GM18858 (cell line): ENCODE data around the gene DRC1.

Source experiments
- ATAC-seq: cut with Tn5 transposase; IDR thresholded peaks from one replicate; pipeline ENCODE4 v1.9.1; 2021; ENCODE audit not compliant: unreplicated experiment

DRC1 gene

GRCh38 chr2:26442707-26443106 is 41.0 kb downstream of the DRC1 start:
- no peak for ATAC-seq

DNA sequence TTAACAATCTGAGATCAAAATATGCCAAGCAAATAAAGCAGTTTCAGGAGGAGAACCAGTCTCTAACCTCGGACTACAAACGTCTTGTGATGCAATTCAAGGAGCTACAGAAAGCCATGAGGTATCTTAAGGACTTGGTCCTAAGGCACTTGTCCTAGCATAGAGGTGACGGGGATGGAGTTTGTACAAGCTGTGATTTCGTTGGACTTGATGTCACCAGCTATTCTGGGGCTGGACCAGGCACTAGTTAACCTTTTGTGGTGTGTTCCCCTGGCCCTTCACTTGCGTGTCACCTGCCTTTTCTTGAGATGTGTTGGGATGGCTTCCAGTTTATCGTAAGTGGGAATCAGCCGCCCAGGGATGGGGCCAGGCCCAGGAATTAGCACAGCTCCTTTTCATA is 42.5 kb downstream of the DRC1 start:
- ATAC-seq: no peak

DNA sequence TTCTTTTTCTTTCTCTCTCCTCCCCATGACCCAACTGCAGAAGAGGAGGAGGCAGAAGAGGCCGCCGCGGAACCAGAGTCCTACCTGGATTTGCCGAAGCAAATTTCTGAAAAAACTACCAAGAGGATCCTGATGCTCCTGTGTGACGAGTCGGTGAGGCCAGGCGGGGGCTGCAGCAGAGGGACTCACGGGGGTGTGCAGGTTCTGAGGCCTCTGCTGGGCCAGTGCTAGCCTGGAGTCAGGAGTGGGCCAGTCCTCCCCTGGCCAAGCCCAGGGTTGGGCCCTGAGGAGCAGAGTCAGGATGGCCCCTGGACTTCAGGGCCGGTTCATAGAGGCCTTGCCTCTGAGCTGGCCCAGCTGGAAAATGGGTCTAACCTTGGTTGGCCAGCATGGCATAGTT is 46.9 kb downstream of the DRC1 start:
- ATAC-seq: no peak

- ATAC-seq: no peak
Observed at GRCh38 chr2:26449278-26450030, 47.7 kb downstream of the DRC1 start.

DNA sequence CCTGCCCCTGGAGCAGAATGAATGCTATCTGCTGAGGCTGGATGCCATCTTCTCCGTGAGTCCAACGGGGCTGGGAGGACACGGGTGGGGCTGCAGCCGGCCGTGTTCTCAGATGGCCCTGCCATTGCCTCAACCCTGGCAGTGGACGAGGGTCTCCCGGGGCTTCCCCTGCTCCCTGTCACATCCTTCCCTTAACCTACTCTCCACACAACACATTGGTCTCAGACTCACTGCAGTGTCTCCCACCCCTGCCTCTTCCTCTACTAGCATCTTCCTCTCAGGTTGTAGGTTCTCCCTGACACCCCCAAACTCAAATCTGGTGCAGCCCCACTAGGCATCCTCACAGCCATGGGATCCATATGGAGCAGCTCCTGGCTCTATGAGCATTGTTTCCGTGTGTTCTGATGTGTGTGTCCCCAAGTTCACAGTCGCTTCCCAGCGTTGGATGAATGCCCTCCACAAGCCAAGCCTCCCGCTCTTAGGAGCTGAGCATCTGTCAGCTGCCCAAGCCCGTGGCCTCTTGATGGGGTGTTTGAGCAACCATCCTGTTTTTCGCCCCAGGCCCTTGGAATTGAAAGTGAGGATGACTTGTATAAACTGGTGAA is 48.4 kb downstream of the DRC1 start:
- ATAC-seq: no peak

GRCh38 chr2:26451700-26452099 is 50.0 kb downstream of the DRC1 start:
- no peak for ATAC-seq

DNA sequence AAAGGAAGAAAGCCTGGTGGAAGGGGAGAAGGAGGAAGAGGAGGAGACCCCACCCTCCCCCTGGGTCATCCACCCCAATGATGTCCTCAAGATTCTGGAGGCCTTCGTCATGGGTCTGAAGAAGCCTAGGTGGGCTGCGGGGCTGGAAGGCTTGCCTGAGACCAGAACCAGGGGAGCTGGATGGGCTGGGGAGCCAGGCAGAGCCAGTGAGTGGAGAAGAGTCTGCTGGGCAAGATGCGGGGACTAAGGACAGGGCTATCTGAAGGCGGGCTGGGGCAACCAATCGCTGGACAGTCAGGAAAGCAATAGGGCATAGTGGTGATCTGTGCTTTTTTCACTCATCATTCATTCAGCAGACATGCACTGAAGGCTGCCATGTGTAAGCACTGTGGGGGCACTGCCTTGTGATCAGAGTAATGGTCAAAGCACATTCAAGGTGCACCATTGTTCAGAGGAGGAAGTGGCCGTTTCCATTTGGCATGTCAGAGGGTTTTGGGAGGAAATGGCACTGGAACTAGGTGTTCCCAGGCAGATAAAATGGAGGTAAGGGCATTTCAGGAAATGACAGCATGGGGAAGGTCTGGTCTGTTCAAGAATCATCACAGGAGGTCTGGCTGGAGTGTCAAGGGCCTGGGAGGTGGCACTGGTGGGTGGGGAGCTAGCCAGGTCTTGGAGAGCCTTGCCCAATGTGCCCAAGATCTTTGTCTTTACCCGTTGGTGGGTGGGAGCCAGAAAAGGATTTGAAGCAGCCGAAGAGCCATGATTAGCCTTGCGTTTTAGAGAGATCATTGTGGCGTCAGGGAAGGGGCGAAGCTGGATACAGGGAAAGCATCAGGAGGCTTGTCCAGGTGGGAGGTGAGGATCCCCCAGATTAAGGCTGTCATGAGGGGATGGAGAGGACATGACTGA is 52.0 kb downstream of the DRC1 start:
- no peak for ATAC-seq

GRCh38 chr2:26454561-26455001 is 52.9 kb downstream of the DRC1 start:
- ATAC-seq: no peak

DNA sequence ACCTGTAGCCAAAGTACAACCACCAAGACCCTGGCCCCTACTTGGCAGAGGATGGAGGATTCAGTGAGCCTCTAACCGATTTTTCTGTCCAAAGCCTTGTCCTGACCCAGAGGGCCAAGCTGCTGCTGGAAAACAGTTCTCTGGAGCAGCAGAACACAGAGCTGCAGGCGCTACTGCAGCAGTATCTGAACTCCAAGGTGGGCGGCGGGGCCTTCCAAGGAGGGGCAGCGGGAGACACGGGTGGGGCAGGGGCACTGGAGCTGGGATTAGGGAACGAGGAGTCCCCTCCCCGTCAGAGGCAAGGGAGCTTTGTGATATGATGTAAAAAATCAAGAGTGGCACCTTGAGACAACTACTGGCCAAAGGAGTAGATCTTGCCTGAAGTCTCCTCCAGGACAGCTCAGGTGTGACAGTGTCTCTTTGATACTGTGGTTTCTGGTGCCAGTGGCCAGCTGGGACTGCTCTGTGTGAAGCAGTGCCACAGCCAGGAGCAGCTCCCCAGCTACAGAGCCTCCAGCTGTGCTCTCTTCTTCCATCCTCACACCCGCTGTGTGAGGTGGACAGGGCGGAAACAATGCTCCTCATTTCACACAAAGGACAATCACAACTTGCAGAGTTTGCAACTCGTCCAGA is 53.4 kb downstream of the DRC1 start:
- ATAC-seq: no peak

- ATAC-seq: no peak
Observed at GRCh38 chr2:26455670-26456439, 54.1 kb downstream of the DRC1 start.

GRCh38 chr2:26456440-26457250 is 54.9 kb downstream of the DRC1 start:
- ATAC-seq: no peak

GRCh38 chr2:26457251-26457666 is 55.5 kb downstream of the DRC1 start:
- ATAC-seq: no peak

GRCh38 chr2:26457695-26458364 is 56.1 kb downstream of the DRC1 start:
- ATAC-seq: no peak

GRCh38 chr2:26458365-26459042 is 56.8 kb downstream of the DRC1 start:
- ATAC-seq: no peak

GRCh38 chr2:26459991-26460612 is 58.4 kb downstream of the DRC1 start:
- ATAC-seq: no peak

- no peak for ATAC-seq
Observed at GRCh38 chr2:26460613-26461031, 58.9 kb downstream of the DRC1 start.

- ATAC-seq: no peak
Observed at GRCh38 chr2:26461601-26462023, 59.9 kb downstream of the DRC1 start.

DNA sequence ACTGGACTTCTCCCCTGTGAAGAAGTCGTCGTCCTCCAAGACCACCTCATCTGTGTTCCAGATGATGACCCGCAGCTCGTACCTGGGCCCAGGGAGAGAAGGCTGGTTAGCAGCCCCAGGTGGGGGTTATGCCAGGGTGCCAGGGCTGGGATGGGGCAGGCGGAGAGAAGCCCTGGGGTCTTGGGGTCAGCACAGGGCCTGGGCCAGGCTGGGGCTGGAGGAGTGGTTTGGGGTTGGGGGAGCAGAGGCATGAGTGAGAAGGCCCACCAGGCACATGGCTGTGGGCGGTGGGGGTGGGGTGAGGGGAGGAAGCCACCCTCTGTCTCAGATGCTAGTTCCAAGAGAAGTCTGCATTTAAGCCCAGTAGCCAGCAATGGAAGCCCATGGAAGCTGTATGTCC is 60.4 kb downstream of the DRC1 start:
- no peak for ATAC-seq
